HepG2 (cell line): ENCODE measurements around the gene ATP11B. TPM values are rescaled to one million over a fixed set of nuclear protein-coding genes. Genes with fewer than 3 reads are reported as not detected.

ENCODE experiments used
- ASH2L ChIP-seq: fragments of 300-600, 200-600 bp; sonication (generic); IDR thresholded peaks from 2 replicates; pipeline ENCODE4 v1.7.0; 2017; ENCODE audit warnings: low read depth, mild to moderate bottlenecking, moderate library complexity, mixed read lengths, low read length; ENCODE audit not compliant: insufficient read length
- DNMT3B ChIP-seq: conservative IDR thresholded peaks from 2 replicates; pipeline ENCODE4 v1.6.1; 2016; ENCODE audit warnings: missing biosample characterization, control low read depth
- GABPA ChIP-seq, 2 experiments: IDR thresholded peaks; 2 replicates each; pipeline ENCODE4 v1.6.1; 2011 to 2016; ENCODE audit warnings: low read depth in 2 of 2, low read length in 1 of 2, missing biosample characterization in 1 of 2, missing genetic modification characterization in 1 of 2
- HMG20B ChIP-seq: conservative IDR thresholded peaks from 2 replicates; pipeline ENCODE4 v1.6.1; 2016; ENCODE audit warnings: missing genetic modification reagents, missing compliant biosample characterization
- NFE2L1 ChIP-seq: sonication (generic); formaldehyde crosslinking; IDR thresholded peaks from 2 replicates; pipeline ENCODE4 v1.4.0; 2020; ENCODE audit warnings: missing genetic modification reagents, mild to moderate bottlenecking, borderline replicate concordance
- PHF8 ChIP-seq: sonication (generic); formaldehyde crosslinking; IDR thresholded peaks from 2 replicates; pipeline ENCODE4 v1.5.0; 2020; ENCODE audit warnings: missing genetic modification reagents
- RFX1 ChIP-seq: fragments of 450-650 bp; IDR thresholded peaks from 2 replicates; pipeline ENCODE4 v1.6.1; 2017
- RXRB ChIP-seq: IDR thresholded peaks from 2 replicates; pipeline ENCODE4 v1.6.1; 2016; ENCODE audit warnings: borderline replicate concordance, missing genetic modification reagents, missing compliant biosample characterization
- SALL2 ChIP-seq: sonication (generic); formaldehyde crosslinking; IDR thresholded peaks from 2 replicates; pipeline ENCODE4 v1.8.1; 2023; ENCODE audit warnings: mild to moderate bottlenecking, missing genetic modification reagents, inconsistent platforms
- TBX2 ChIP-seq: sonication (generic); formaldehyde crosslinking; IDR thresholded peaks from 2 replicates; pipeline ENCODE4 v1.5.0; 2020; ENCODE audit warnings: missing genetic modification reagents, mild to moderate bottlenecking, borderline replicate concordance
- TGIF2 ChIP-seq: IDR thresholded peaks from 2 replicates; pipeline ENCODE4 v1.6.1; 2016; ENCODE audit warnings: control low read depth, missing compliant biosample characterization
- ZNF431 ChIP-seq: sonication (generic); formaldehyde crosslinking; IDR thresholded peaks from 2 replicates; pipeline ENCODE4 v1.9.0; 2022; ENCODE audit warnings: missing genetic modification reagents, low read depth, mild to moderate bottlenecking, borderline replicate concordance
- ZNF607 ChIP-seq: sonication (generic); formaldehyde crosslinking; IDR thresholded peaks from 2 replicates; pipeline ENCODE4 v1.5.1; 2020; ENCODE audit warnings: missing genetic modification reagents, mild to moderate bottlenecking, borderline replicate concordance
- ZNF747 ChIP-seq: sonication (generic); formaldehyde crosslinking; IDR thresholded peaks from 2 replicates; pipeline ENCODE4 v1.8.1; 2023; ENCODE audit warnings: missing genetic modification reagents, mild to moderate bottlenecking, borderline replicate concordance
- ZNF784 ChIP-seq: sonication (generic); formaldehyde crosslinking; IDR thresholded peaks from 2 replicates; pipeline ENCODE4 v1.5.1; 2020; ENCODE audit warnings: missing genetic modification reagents, mild to moderate bottlenecking, borderline replicate concordance
- ZSCAN31 ChIP-seq: sonication (generic); formaldehyde crosslinking; IDR thresholded peaks from 2 replicates; pipeline ENCODE4 v1.5.0; 2020; ENCODE audit warnings: low read depth, mild to moderate bottlenecking, missing genetic modification reagents
- polyA plus RNA-seq, 8 experiments: library from polyadenylated mRNA; depleted of rRNA in 3 of 8; stranded (reverse) in 7 of 8; unstranded in 1 of 8; fragments of >200 nt; fragmentation: Illumina TruSeq in 4 of 8; extraction: Trizol in 4 of 8; gene quantifications; 2 replicates each; pipeline versions ENCODE4 v1.2.1 to v1.2.3, GENCODE V29; 2011 to 2016; ENCODE audit warnings: low read depth in 4 of 8, missing spikeins in 1 of 8, mixed read lengths in 1 of 8; ENCODE audit not compliant: insufficient read depth in 1 of 8
- total RNA-seq, 5 experiments: library from RNA; depleted of rRNA; stranded (reverse); fragments of >200 nt; fragmentation: Illumina TruSeq; extraction: Trizol; gene quantifications; 2 replicates each; pipeline ENCODE4 v1.2.3, GENCODE V29; 2016; ENCODE audit warnings: low read depth in 1 of 5
- TF ChIP-seq, protein P1 (sequence below): sonication (generic); formaldehyde crosslinking; IDR thresholded peaks from 2 replicates; pipeline ENCODE4 v1.4.0; 2020; ENCODE audit warnings: missing genetic modification reagents, borderline replicate concordance
- TF ChIP-seq, protein P2 (sequence below): sonication (generic); formaldehyde crosslinking; IDR thresholded peaks from 2 replicates; pipeline ENCODE4 v1.4.0; 2020; ENCODE audit warnings: missing genetic modification reagents
- TF ChIP-seq, protein P3 (sequence below): IDR thresholded peaks from 2 replicates; pipeline ENCODE4 v1.6.1; 2016; ENCODE audit warnings: low read depth
- TF ChIP-seq, protein P4 (sequence below): sonication (generic); formaldehyde crosslinking; IDR thresholded peaks from 2 replicates; pipeline ENCODE4 v1.5.0; 2020; ENCODE audit warnings: missing genetic modification reagents, mild to moderate bottlenecking, borderline replicate concordance

Gene ATP11B
- total and polyA plus RNA-seq, 2 of the 13 experiments (the other 11 are each of a cell fraction or from before 2014, with no cell fraction given), result 10.1 to 22.9 TPM

DNA sequence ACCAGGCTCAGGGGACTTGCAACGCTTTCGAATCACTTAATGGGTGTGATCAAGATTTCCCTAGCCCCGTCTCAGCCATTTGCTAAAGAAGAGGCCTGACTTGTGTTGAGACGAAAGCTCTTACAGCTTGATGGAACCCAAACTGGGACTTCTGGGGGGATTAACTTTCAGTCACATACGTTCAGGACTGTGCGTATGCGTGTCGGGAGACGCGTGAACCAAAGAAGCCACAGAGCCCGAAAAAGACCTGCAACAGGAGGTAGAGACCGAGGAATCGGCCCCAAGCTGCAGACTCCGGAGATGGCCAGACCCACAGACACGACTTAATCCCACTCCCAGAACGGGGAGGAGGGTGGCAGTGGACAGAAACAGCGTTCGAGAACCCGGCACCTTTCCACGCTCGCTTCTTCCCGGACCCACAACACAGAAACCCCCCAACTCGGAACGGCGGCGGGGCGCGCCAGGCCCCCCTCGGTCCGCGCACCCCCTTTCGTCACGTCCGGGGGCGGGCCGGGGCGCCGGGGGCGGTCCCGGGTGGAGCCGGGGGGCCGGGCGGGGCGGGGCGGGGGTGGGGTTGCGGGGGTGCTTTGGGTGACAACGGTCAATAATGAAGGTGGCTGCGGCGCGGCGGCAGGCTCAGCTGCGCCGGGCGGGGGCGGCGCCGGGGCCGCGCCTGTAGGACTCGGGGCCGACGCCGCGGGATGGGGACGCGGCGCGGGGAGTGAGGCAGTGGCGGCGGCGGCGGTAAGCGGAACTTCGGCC lies at the start of gene ATP11B (continued):
- TF ChIP-seq SALL2 (no peak), ASH2L (peak; percentile 45), GABPA (IDR thresholded peaks at IDR 0.05; ENCODE audit: low read depth, low read length) (peak; percentile 64), GABPA (CRISPR knock-in tag; IDR thresholded peaks at IDR 0.05; ENCODE audit: low read depth) (peak; percentile 84), RFX1 (no peak), NFE2L1 (CRISPR knock-in tag) (0 out of 2 replicates have a peak, but pooled peaks have one; percentile 45), TBX2 (CRISPR knock-in tag) (peak; percentile 61; the same call in 1 of the 2 replicates), ZNF784 (CRISPR knock-in tag) (peak; percentile 64; the same call in 1 of the 2 replicates), ZNF431 (CRISPR knock-in tag) (no peak), ZNF607 (CRISPR knock-in tag) (peak; percentile 75; the same call in 1 of the 2 replicates), ZNF747 (CRISPR knock-in tag) (0 out of 2 replicates have a peak, but pooled peaks have one; percentile 22), ZSCAN31 (CRISPR knock-in tag) (peak; percentile 39; the same call in 1 of the 2 replicates), PHF8 (CRISPR knock-in tag) (peak; percentile 86), DNMT3B (CRISPR knock-in tag) (0 out of 2 replicates have a peak, but pooled peaks have one; percentile 62), RXRB (CRISPR knock-in tag) (0 out of 2 replicates have a peak, but pooled peaks have one; percentile 14), HMG20B (CRISPR knock-in tag) (no peak), TGIF2 (CRISPR knock-in tag) (peak; percentile 29; the same call in 1 of the 2 replicates)
- TF ChIP-seq, protein P1, sequence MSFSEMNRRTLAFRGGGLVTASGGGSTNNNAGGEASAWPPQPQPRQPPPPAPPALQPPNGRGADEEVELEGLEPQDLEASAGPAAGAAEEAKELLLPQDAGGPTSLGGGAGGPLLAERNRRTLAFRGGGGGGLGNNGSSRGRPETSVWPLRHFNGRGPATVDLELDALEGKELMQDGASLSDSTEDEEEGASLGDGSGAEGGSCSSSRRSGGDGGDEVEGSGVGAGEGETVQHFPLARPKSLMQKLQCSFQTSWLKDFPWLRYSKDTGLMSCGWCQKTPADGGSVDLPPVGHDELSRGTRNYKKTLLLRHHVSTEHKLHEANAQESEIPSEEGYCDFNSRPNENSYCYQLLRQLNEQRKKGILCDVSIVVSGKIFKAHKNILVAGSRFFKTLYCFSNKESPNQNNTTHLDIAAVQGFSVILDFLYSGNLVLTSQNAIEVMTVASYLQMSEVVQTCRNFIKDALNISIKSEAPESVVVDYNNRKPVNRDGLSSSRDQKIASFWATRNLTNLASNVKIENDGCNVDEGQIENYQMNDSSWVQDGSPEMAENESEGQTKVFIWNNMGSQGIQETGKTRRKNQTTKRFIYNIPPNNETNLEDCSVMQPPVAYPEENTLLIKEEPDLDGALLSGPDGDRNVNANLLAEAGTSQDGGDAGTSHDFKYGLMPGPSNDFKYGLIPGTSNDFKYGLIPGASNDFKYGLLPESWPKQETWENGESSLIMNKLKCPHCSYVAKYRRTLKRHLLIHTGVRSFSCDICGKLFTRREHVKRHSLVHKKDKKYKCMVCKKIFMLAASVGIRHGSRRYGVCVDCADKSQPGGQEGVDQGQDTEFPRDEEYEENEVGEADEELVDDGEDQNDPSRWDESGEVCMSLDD (CRISPR knock-in tag), result peak; percentile 95
- TF ChIP-seq, protein P2, sequence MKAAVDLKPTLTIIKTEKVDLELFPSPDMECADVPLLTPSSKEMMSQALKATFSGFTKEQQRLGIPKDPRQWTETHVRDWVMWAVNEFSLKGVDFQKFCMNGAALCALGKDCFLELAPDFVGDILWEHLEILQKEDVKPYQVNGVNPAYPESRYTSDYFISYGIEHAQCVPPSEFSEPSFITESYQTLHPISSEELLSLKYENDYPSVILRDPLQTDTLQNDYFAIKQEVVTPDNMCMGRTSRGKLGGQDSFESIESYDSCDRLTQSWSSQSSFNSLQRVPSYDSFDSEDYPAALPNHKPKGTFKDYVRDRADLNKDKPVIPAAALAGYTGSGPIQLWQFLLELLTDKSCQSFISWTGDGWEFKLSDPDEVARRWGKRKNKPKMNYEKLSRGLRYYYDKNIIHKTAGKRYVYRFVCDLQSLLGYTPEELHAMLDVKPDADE (CRISPR knock-in tag), result no peak
- TF ChIP-seq, protein P3, sequence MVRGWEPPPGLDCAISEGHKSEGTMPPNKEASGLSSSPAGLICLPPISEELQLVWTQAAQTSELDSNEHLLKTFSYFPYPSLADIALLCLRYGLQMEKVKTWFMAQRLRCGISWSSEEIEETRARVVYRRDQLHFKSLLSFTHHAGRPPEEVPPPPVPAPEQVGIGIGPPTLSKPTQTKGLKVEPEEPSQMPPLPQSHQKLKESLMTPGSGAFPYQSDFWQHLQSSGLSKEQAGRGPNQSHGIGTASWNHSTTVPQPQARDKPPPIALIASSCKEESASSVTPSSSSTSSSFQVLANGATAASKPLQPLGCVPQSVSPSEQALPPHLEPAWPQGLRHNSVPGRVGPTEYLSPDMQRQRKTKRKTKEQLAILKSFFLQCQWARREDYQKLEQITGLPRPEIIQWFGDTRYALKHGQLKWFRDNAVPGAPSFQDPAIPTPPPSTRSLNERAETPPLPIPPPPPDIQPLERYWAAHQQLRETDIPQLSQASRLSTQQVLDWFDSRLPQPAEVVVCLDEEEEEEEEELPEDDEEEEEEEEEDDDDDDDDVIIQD, result peak; percentile 30; the same call in 1 of the 2 replicates
- TF ChIP-seq, protein P4, sequence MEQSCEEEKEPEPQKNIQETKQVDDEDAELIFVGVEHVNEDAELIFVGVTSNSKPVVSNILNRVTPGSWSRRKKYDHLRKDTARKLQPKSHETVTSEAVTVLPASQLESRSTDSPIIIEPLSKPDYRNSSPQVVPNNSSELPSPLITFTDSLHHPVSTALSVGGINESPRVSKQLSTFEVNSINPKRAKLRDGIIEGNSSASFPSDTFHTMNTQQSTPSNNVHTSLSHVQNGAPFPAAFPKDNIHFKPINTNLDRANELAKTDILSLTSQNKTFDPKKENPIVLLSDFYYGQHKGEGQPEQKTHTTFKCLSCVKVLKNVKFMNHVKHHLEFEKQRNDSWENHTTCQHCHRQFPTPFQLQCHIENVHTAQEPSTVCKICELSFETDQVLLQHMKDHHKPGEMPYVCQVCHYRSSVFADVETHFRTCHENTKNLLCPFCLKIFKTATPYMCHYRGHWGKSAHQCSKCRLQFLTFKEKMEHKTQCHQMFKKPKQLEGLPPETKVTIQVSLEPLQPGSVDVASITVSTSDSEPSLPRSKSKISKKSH, result peak; percentile 82; the same call in 1 of the 2 replicates
